Keratinocyte (primary cell): Measurements from ENCODE around the gene PRPF4.

ENCODE experiments used
- CTCF ChIP-seq, 3 experiments: IDR thresholded peaks in 1 of 3; conservative IDR thresholded peaks in 1 of 3; optimal IDR thresholded peaks in 1 of 3; 2 replicates in 2 of 3; 3 replicates in 1 of 3; pipeline versions ENCODE3 to v1.5.1; 2011; ENCODE audit warnings: low read length in 3 of 3, mild to moderate bottlenecking in 3 of 3, moderate library complexity in 2 of 3, control low read depth in 1 of 3, inconsistent platforms in 1 of 3; ENCODE audit not compliant: insufficient read depth in 2 of 3; ENCODE audit errors: extremely low read depth in 1 of 3
- EZH2 ChIP-seq: IDR thresholded peaks from one replicate; pipeline ENCODE4 v1.6.1; 2012; ENCODE audit warnings: inconsistent platforms, mild to moderate bottlenecking, low read length, moderate library complexity

GRCh38 chr9:113275157-113276131 lies at the start of gene PRPF4, which contains the start of gene CDC26:
- TF ChIP-seq CTCF (optimal IDR thresholded peaks at IDR 0.05 in 1 of 3, IDR thresholded peaks at IDR 0.05 in 1 of 3, conservative IDR thresholded peaks at IDR 0.05 in 1 of 3; ENCODE audit: extremely low read depth in 1 of 3, insufficient read depth in 2 of 3, low read length in 3 of 3) (no peak), EZH2 (no peak)
